Endodermal cell (in vitro differentiated cells): ENCODE results near the gene GJB3. TPM values are rescaled to one million over a fixed set of nuclear protein-coding genes. Genes with fewer than 3 reads are reported as not detected.
A peak's percentile ranks its signal among the peaks of the same experiment; 100 is the strongest.

Experiments
- DNase-seq: peaks from one replicate; pipeline ENCODE4 v3.0.0-alpha.2; 2017
- H3K27ac ChIP-seq: 2 replicates; pipeline ENCODE4 v1.5.1; 2013; ENCODE audit warnings: mild to moderate bottlenecking, low read depth, low read length, moderate library complexity
- H3K27me3 ChIP-seq: 2 replicates; pipeline ENCODE4 v1.6.1; 2013; ENCODE audit warnings: mild to moderate bottlenecking, low read length, moderate library complexity; ENCODE audit not compliant: insufficient read depth, control insufficient read depth, poor library complexity, severe bottlenecking
- H3K36me3 ChIP-seq: 2 replicates; pipeline ENCODE4 v1.7.0; 2013; ENCODE audit warnings: mild to moderate bottlenecking, low read length, moderate library complexity; ENCODE audit not compliant: control insufficient read depth, insufficient read depth
- H3K4me1 ChIP-seq: one replicate; pipeline ENCODE4 v1.7.0; 2013; ENCODE audit warnings: low read length; ENCODE audit not compliant: control insufficient read depth, insufficient read depth
- H3K4me3 ChIP-seq: 2 replicates; pipeline ENCODE4 v1.5.1; 2013; ENCODE audit warnings: mild to moderate bottlenecking, low read length, moderate library complexity
- H3K9ac ChIP-seq: 2 replicates; pipeline ENCODE4 v1.6.1; 2013; ENCODE audit warnings: mild to moderate bottlenecking, low read length, moderate library complexity; ENCODE audit not compliant: poor library complexity, severe bottlenecking; ENCODE audit errors: extremely low read depth
- H3K9me3 ChIP-seq: 2 replicates; pipeline ENCODE4 v1.6.1; 2013; ENCODE audit warnings: mild to moderate bottlenecking, low read length, moderate library complexity; ENCODE audit not compliant: control insufficient read depth
- H3K27ac Mint-ChIP-seq: 2 replicates; pipeline ENCODE4 v1.8.0; 2020; ENCODE audit warnings: mixed read lengths
- H3K27me3 Mint-ChIP-seq: 2 replicates; pipeline ENCODE4 v1.8.0; 2021; ENCODE audit warnings: mild to moderate bottlenecking, mixed read lengths; ENCODE audit not compliant: insufficient read depth
- H3K36me3 Mint-ChIP-seq: 2 replicates; pipeline ENCODE4 v1.8.0; 2020; ENCODE audit warnings: low read depth, mixed read lengths
- H3K4me1 Mint-ChIP-seq: 2 replicates; pipeline ENCODE4 v1.8.0; 2020; ENCODE audit warnings: mixed read lengths
- H3K4me3 Mint-ChIP-seq: 2 replicates; pipeline ENCODE4 v1.8.0; 2020; ENCODE audit warnings: mild to moderate bottlenecking, moderate library complexity, mixed read lengths
- H3K9me3 Mint-ChIP-seq: 2 replicates; pipeline ENCODE4 v1.8.0; 2020; ENCODE audit warnings: mild to moderate bottlenecking, mixed read lengths
- CTCF ChIP-seq: fragments of 200-600 bp; sonication (generic); conservative IDR thresholded peaks from 2 replicates; pipeline ENCODE4 v1.5.0; 2021; ENCODE audit warnings: antibody characterized with exemption, mild to moderate bottlenecking
- WGBS, 2 experiments: methylation state at CpG; one replicate each; pipeline versions ENCODE4 v1.1.5 to v1.1.7; 2013; ENCODE audit warnings: missing lambda C conversion rate in 2 of 2, mixed read lengths in 1 of 2; ENCODE audit not compliant: insufficient coverage in 1 of 2, insufficient read length in 1 of 2; 5-methylcytosine and 5-hydroxymethylcytosine counted together
- total RNA-seq, 2 donors: library from RNA; stranded (reverse); fragmentation: NEBNext Ultra II Directional in 1 of 2; extraction: Animal tissue kit (Norgen Biotek cat#: 25700) in 1 of 2; gene quantifications; 2 replicates in 1 of 2; 3 replicates in 1 of 2; pipeline ENCODE4 v1.2.1, GENCODE V29; 2021

The GJB3 gene
- total RNA-seq, 2 donors from 2014 or later = 0.38 to 2.9 TPM

GRCh38 chr1:34831721-34832246, 50.8 kb downstream of the GJB3 start:
- TF ChIP-seq CTCF = no peak
- no peaks in the 10 kb centered on the region for H3K9me3 Mint-ChIP-seq
- WGBS, 2 experiments = 95% methylated on average over 3 to 6 of the region's 6 CpGs

GRCh38 chr1:34833711-34834110, 52.7 kb downstream of the GJB3 start:
- Mint-ChIP-seq H3K4me3 (no peak overlapping the region), H3K4me1 (peaks cover 19% of the 10 kb centered on the region), H3K27me3 (peaks cover 4% of the 10 kb centered on the region), H3K9me3 (no peaks in the 10 kb centered on the region), H3K27ac (no peak overlapping the region), H3K36me3 (peaks cover 4% of the 10 kb centered on the region)
- Histone ChIP-seq H3K36me3 (no peaks in the 10 kb centered on the region), H3K27me3 (no peaks in the 10 kb centered on the region), H3K9me3 (no peaks in the 10 kb centered on the region), H3K4me3 (no peak overlapping the region), H3K27ac (no peak overlapping the region), H3K9ac (no peak overlapping the region), H3K4me1 (peaks cover 8% of the 10 kb centered on the region)
- DNase-seq = peak; percentile 9
- WGBS, 2 experiments = 83% methylated on average over 1 of the region's 1 CpG; no CpG with 5 or more reads in 1 of the 2 experiments
- TF ChIP-seq CTCF = no peak

More at GRCh38 chr1:34831721-34832246, 50.8 kb downstream of the GJB3 start:
- peak; percentile 36 for DNase-seq
- Mint-ChIP-seq H3K27ac (no peak overlapping the region), H3K27me3 (peaks cover 4% of the 10 kb centered on the region), H3K36me3 (peaks cover 4% of the 10 kb centered on the region), H3K4me1 (peaks cover 18% of the 10 kb centered on the region), H3K4me3 (no peak overlapping the region)
- no peaks in the 10 kb centered on the region for H3K27me3 ChIP-seq
- no peaks in the 10 kb centered on the region for H3K36me3 ChIP-seq
- H3K4me1 ChIP-seq = peaks cover 8% of the 10 kb centered on the region
- no peaks in the 10 kb centered on the region for H3K9me3 ChIP-seq
- H3K27ac ChIP-seq = no peak overlapping the region
- H3K9ac ChIP-seq = no peak overlapping the region
- H3K4me3 ChIP-seq = no peak overlapping the region

Other genes with a start within 250 kb of the GJB3 start
- gene GJB5, start 26.2 kb upstream of the GJB3 start, total RNA-seq = under 1 TPM; 0.20 to 0.42 TPM
- under 1 TPM; 0.46 to 0.81 TPM for gene GJB4, start 21.5 kb upstream of the GJB3 start, total RNA-seq
- gene GJA4, start 11.8 kb downstream of the GJB3 start, total RNA-seq = 1 to 10 TPM; 9.0 TPM
- 10 to 100 TPM; 43.0 to 47.6 TPM for gene SMIM12, start 78.5 kb downstream of the GJB3 start, total RNA-seq
- gene DLGAP3, start 148.4 kb downstream of the GJB3 start, total RNA-seq = 1 to 10 TPM; 4.4 to 4.6 TPM
- gene TMEM35B, start 204.1 kb downstream of the GJB3 start, total RNA-seq = 10 to 100 TPM; 28.2 to 31.3 TPM